Mucosa of rectum (tissue), 2 donors: ENCODE measurements around the gene PRSS22.
"Not testable (repeated sequence)": the region's sequence is repeated elsewhere in the genome, so short reads cannot be mapped to it uniquely, and the experiment has no call there.

Experiments used
- H3K27ac ChIP-seq, 2 donors: one replicate each; pipeline ENCODE4 v1.7.0; 2013; ENCODE audit warnings: inconsistent platforms in 2 of 2, low read depth in 2 of 2, low read length in 2 of 2
- H3K27me3 ChIP-seq, 2 donors: one replicate each; pipeline ENCODE4 v1.7.0; 2013; ENCODE audit warnings: low read length in 2 of 2; ENCODE audit not compliant: control insufficient read depth in 2 of 2, insufficient read depth in 2 of 2
- H3K36me3 ChIP-seq, 2 donors: one replicate each; pipeline ENCODE4 v1.7.0; 2013; ENCODE audit warnings: low read length in 2 of 2; ENCODE audit not compliant: control insufficient read depth in 2 of 2, insufficient read depth in 2 of 2
- H3K4me1 ChIP-seq, 2 donors: one replicate each; pipeline ENCODE4 v1.7.0; 2013; ENCODE audit warnings: low read length in 2 of 2, mild to moderate bottlenecking in 1 of 2; ENCODE audit not compliant: control insufficient read depth in 2 of 2, insufficient read depth in 2 of 2
- H3K4me3 ChIP-seq, 2 donors: one replicate each; pipeline ENCODE4 v1.7.0; 2013; ENCODE audit warnings: low read length in 2 of 2
- H3K9ac ChIP-seq, 2 donors: one replicate each; pipeline ENCODE4 v1.7.0; 2013; ENCODE audit warnings: low read length in 2 of 2, low read depth in 1 of 2, mild to moderate bottlenecking in 1 of 2
- H3K9me3 ChIP-seq, 2 donors: one replicate each; pipeline ENCODE4 v1.7.0; 2013; ENCODE audit warnings: low read length in 2 of 2; ENCODE audit not compliant: control insufficient read depth in 2 of 2
- donor health status: healthy.
- donor health status: Normal muscosa, but diverticular disease.

Gene PRSS22, protein sequence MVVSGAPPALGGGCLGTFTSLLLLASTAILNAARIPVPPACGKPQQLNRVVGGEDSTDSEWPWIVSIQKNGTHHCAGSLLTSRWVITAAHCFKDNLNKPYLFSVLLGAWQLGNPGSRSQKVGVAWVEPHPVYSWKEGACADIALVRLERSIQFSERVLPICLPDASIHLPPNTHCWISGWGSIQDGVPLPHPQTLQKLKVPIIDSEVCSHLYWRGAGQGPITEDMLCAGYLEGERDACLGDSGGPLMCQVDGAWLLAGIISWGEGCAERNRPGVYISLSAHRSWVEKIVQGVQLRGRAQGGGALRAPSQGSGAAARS

DNA sequence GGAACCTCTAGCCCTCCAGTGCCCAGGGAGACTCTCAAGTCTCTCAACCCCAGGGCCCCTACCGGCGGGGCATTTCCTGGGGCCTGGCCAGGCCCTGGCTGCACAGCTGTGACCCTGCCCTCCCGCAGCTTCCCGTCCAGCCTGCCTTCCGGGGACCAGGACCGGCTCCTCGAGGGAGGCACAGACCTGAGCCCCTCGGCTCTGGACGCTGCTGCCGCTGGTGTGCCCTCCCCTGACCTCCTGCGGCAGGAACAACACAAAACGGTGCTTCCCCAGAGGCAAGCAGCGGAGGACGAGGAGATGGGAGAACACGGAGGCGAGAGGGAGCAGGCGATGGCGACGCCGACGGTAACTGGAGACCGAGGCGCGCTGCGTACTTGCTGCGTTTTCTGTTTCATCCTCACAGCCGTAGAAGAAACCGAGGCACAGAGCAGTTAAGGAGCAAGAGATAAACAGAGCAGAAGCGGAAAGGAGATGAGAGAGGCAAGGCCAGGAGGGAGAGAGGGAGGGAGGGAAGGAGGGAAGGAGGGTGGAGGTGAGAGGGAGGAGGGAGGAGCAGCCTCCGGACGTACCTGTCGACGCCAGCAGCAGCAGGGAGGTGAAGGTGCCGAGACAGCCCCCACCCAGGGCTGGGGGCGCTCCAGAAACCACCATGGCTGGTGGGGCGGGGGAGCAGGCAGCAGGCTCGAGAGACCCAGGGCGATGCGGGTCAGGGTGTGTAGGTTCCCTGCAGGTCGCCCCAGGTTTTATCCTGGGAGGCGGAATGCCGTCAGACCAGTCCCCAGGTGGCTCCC lies at the start of gene PRSS22:
Gene PRSS22 (minus strand): TSS at position 720 of the 794 bp plus-strand sequence. CDS start 66 bp downstream, at position 654.
- H3K4me3 ChIP-seq = peak within 1 kb of the TSS; percentile 53 to 55
- no peaks in the 10 kb centered on the region for H3K9me3 ChIP-seq
- peaks cover 0 to 3% of the 10 kb centered on the region in 2 donors for H3K27me3 ChIP-seq
- peak within 1 kb of the TSS; percentile 23 to 57 for H3K27ac ChIP-seq
- peaks cover 11 to 19% of the 10 kb centered on the region in 2 donors for H3K4me1 ChIP-seq
- peak within 1 kb of the TSS in 1 of 2 donors; percentile 58 for H3K9ac ChIP-seq
- no peaks in the 10 kb centered on the region for H3K36me3 ChIP-seq

DNA sequence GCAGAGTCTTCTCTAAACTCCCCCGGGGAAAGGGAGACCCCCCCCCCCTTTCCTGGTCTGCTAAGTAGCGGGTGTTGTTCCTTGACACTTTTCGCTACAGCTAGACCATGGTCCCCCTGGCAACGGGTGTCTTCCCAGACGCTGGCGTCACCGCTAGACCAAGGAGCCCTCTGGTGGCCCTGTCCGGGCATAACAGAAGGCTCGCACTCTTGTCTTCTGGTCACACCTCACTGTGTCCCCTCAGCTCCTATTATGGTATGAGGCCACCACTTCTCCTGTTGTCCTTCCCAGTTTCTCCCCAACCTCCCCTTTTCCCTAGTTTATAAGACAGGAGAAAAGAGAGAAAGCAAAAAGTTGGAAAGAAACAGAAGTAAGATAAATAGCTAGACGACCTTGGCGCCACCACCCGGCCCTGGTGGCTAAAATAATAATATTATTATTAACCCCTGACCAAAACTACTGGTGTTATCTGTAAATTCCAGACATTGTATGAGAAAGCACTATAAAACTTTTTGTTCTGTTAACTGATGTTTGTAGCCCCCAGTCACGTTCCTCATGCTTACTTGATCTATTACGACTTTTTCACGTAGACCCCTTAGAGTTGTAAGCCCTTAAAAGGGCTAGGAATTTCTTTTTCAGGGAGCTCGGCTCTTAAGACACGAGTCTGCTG lies 49.2 kb upstream of the PRSS22 start:
- H3K27ac ChIP-seq, H3K9ac ChIP-seq, H3K27me3 ChIP-seq, H3K4me3 ChIP-seq, H3K36me3 ChIP-seq, H3K9me3 ChIP-seq: not testable (repeated sequence)
- H3K4me1 ChIP-seq = peaks cover 12 to 13% of the 10 kb centered on the region in 2 donors

DNA sequence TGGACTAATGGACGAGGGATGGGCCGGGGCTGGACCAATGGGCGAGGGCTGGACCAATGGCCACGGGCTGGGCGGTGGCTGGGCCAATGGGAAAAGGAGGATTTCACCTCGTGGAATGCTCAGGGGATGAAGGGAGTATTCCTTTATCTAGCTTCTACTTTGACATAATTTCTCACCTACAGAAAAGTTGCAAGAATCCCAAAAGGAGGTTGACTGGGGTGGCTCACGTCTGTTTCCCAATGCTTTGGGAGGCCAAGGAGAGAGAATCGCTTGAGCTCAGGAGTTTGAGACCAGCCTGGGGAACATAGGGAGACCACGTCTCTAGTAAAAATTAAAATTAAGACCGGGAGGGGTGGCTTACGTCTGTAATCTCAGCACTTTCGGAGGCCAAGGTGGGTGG lies 48.0 kb upstream of the PRSS22 start:
- H3K36me3 ChIP-seq = no peaks in the 10 kb centered on the region
- H3K27ac ChIP-seq = peak overlapping the region; percentile 48 to 67
- H3K27me3 ChIP-seq = no peaks in the 10 kb centered on the region
- no peaks in the 10 kb centered on the region for H3K9me3 ChIP-seq
- peak overlapping the region in 1 of 2 donors; percentile 31 for H3K4me3 ChIP-seq
- no peak overlapping the region for H3K9ac ChIP-seq
- H3K4me1 ChIP-seq = peaks cover 9 to 12% of the 10 kb centered on the region in 2 donors

DNA sequence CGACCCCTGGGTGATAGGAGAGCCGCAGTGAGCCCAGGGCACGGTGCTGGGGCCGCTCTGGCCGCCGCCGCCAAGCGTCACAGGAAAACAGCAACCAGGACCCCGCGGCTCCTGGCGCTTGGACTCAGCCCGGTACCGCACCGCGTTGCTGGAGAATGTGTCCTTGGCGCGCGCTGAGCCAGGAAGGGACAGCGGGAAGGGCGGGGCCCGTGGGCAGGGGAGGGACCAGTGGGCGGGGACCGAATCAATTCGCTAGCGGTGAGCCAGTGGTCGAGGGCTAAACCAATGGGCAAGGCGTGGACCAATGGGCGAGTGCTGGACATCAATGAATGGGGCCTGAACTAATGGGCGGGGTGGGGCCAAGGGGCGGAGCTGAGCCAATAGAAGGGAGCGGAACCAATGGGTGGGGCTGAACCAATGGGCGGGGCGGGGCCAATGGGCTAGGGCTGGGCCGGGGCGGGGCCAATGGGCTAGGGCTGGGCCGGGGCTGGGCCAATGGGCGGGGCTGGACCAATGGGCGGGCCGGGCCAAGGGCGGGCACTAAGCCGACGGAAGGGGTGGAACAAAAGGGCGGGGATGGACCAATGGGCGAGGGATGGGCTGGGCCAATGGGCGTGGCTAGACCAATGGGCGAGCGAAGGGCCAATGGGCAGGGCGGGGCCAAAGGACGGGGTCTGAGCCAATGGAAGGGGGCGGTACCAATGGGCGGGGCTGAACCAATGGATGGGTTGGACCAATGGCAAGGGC lies 47.4 kb upstream of the PRSS22 start:
- peak overlapping the region; percentile 92 to 94 for H3K4me3 ChIP-seq
- no peaks in the 10 kb centered on the region for H3K36me3 ChIP-seq
- H3K4me1 ChIP-seq = peaks cover 9 to 12% of the 10 kb centered on the region in 2 donors
- H3K27me3 ChIP-seq = no peaks in the 10 kb centered on the region
- H3K9ac ChIP-seq = peak overlapping the region; percentile 96
- no peaks in the 10 kb centered on the region for H3K9me3 ChIP-seq
- H3K27ac ChIP-seq = peak overlapping the region; percentile 96 to 97

DNA sequence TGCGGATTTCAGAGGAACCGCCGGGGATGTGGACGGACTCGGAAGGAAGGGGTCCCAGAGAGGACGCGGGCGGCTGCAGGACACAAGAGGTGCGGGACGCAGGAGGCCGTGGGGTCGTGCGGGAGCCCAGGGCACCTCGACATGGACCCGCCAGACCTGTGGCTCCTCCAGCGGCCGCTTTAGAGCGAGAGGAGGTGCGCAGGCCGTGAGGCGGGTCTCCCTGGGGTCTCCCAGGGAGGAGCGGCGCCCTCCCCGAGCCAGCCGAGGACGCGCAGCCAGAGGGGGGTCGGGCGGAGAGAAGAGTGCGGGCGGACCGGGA lies 46.9 kb upstream of the PRSS22 start:
- Histone ChIP-seq H3K4me3 (peak overlapping the region; percentile 92 to 94), H3K27me3 (no peaks in the 10 kb centered on the region), H3K27ac (peak overlapping the region; percentile 96 to 97), H3K9me3 (no peaks in the 10 kb centered on the region), H3K4me1 (peaks cover 9 to 12% of the 10 kb centered on the region in 2 donors), H3K36me3 (no peaks in the 10 kb centered on the region), H3K9ac (peak overlapping the region; percentile 96)

DNA sequence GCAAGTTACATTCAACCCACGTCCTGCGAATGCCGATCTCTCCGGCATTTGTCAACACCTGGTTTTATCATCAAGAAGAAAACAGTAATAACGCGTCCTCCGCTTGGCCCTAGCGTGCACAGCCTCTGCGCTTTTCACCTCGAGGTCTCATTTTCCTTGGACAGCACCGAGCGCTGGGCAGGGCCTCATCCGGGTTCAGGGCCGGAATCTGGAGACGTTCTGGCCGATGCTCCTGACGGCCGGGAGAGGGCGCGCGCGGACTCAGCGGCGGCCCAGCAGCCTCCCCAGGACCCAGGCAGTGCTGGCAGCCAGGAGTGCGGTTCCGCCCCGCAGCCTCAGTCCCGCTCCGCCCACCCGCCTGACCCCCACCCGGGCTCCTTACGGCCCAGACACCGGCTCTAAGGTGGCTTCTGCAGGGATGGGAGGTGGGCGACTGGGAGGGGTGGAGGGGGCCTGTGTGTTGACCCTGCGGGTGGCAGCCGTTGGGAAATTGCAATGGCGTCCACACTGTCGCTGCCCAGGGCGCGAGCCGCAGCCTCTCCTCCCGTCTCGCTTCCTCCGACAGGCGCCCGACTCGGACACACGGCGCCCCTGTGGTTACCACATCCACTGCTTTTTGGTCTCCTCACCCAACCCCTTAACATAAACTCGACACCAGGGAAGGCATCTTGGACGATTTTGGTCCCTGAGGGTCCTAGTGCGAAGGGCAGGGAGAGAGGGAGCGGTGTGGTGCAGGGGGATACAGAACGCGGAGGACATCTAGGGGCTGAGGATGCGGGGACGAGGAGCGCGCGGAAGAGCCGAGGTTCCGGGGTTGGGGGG lies 46.3 kb upstream of the PRSS22 start:
- Histone ChIP-seq H3K27me3 (no peaks in the 10 kb centered on the region), H3K4me3 (peak overlapping the region; percentile 92 to 94), H3K9me3 (no peaks in the 10 kb centered on the region), H3K27ac (peak overlapping the region; percentile 96 to 97), H3K9ac (peak overlapping the region; percentile 96), H3K4me1 (peaks cover 9 to 12% of the 10 kb centered on the region in 2 donors), H3K36me3 (no peaks in the 10 kb centered on the region)

DNA sequence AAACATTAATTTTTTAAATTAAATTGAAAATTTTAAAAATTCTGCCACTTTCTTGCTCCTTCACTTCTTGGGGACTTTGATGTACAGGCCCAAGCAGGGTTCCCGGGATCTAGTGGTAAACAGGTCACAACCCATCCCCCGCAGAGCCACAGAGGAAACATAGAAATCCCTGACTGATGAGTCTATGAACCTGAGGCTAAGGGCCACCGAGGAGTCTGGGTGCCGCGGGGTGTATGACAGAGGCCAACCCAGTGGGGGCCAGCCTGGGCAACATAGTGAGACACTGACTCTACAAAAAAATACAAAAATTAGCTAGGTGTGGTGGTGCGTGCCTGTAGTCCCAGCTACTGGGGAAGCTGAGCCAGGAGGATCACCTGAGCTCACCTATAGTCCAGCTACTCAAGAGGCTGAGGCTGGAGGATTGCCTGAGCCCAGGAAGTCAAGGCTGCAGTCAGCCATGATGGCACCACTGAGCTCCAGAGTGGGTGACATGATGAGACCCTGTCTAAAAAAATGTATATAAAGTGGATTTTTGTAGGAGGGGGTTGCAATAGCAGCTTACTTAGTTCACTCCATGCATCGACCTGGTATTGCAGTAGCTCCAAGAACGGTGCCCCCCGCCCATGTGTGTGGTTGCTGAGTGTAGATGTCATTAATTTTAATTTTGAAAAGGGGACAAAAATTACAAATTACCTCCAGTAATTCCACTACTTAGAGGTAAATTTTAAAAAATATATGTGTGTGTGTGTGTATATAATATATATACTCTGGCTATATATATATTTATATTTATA lies 44.6 kb upstream of the PRSS22 start:
- Histone ChIP-seq H3K4me3 (no peak overlapping the region), H3K27ac (no peak overlapping the region), H3K9ac (no peak overlapping the region), H3K36me3 (no peaks in the 10 kb centered on the region), H3K4me1 (peaks cover 9 to 12% of the 10 kb centered on the region in 2 donors), H3K27me3 (no peaks in the 10 kb centered on the region), H3K9me3 (no peaks in the 10 kb centered on the region)

DNA sequence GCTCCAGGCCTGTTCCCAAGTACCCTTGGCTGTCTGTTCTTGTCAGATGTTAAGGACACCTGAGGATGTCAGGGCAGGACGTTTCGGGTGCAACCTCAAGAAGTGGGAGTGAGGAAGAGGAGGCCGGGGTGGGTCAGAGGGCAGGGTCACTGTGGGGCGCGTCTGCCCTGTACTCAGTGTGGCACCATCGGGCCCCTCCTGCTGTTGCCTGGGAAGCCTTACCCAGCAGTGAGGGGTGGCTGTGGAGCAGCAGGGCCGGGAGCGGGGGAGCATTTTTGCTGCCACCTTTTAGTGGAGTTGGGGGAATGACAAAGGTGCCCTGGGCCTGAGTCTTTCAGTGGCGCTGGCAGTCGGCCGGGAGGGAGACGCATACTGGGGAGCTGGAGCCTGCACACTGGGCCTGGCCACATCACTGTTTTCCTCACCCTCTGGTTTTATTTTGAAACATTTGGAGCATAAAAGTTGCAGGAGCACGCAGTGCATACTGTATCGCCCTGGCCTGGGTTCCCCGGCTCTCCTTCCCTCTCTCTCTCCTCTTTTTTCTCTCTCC lies 42.6 kb upstream of the PRSS22 start:
- Histone ChIP-seq H3K36me3 (peaks cover 0 to 7% of the 10 kb centered on the region in 2 donors), H3K27ac (no peak overlapping the region), H3K9me3 (no peaks in the 10 kb centered on the region)

More for the DNA sequence above, 42.6 kb upstream of the PRSS22 start:
- Histone ChIP-seq H3K9ac (no peak overlapping the region), H3K27me3 (no peaks in the 10 kb centered on the region), H3K4me1 (peaks cover 4 to 5% of the 10 kb centered on the region in 2 donors), H3K4me3 (no peak overlapping the region)
